GM21717 (cell line): ENCODE measurements around the gene POLR2E.
A peak's percentile ranks its signal among the peaks of the same experiment; 100 is the strongest.

Experiments used
- ATAC-seq: cut with Tn5 transposase; IDR thresholded peaks from one replicate; pipeline ENCODE4 v1.9.1; 2021; ENCODE audit warnings: mild to moderate bottlenecking, moderate library complexity; ENCODE audit not compliant: unreplicated experiment

POLR2E gene

DNA sequence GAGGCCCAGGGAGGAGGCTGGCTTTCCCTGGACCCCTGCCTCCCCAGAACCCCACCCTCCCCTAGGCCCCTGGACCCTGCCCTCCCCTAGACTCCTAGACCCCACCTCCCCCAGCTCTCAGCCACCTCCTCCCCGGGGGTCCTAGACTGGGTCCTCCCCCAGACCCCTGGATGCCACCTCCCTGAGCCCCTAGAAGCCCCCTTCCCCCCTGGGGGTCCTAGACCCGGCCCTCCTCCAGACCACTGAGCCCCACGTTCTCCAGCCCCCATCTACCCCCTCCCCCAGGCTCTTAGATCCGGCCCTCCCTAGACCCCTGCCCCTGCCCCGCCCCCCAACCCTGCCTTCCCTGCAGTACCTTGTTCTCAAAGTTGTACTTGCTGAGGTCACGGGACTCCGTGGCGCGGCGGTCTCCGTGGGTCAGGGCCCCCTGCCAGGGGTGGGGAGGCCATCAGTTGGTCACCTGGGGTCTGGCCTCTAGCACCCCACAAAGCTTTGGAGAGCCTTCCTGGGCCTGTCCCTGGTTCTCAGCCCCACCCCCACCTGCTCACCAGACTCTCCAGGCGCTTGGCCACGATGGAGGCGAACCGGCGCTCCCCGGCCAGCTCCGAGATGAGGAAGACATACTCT is 16.6 kb upstream of the POLR2E start:
- no peak for ATAC-seq

DNA sequence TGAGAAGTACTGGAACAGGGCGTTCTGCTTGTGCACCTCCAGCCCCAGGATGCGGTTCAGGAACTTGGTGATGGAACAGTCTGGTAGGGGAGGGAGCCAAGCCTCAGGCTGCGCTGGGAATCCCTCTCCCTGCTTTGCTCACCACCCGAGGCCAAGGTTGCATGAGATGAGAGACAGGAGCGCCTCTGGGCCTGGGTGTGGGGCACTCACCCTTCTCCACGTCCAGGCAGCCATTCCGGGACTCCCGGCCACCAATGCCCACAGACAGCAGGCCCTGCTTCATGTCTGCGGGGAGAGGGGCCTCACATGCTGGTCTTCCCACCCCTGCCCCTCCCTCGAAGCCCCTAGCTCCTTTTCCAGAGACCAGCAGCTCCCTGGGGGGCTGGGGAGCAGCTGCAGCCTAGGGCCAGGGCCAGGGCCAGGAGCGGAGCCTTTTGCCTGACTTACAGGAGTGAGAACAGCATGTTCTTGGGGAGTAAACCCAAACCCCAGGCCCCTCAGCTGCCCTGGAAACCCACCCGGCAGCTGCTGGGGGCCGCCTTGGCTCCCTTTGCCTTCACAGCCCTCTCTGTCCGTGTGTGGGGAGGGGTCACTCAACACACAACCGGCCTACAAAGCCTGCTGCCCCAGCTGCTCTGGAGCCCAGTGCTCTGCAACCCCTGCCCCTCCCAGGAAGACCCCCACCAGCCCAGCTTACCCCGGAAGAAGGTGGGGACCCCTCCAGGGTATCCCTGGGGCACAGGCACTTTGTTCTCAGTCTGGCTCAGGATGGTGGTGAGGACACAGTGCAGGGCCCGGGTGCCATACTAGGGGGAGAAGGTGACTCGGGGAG is 15.8 kb upstream of the POLR2E start:
- no peak for ATAC-seq

DNA sequence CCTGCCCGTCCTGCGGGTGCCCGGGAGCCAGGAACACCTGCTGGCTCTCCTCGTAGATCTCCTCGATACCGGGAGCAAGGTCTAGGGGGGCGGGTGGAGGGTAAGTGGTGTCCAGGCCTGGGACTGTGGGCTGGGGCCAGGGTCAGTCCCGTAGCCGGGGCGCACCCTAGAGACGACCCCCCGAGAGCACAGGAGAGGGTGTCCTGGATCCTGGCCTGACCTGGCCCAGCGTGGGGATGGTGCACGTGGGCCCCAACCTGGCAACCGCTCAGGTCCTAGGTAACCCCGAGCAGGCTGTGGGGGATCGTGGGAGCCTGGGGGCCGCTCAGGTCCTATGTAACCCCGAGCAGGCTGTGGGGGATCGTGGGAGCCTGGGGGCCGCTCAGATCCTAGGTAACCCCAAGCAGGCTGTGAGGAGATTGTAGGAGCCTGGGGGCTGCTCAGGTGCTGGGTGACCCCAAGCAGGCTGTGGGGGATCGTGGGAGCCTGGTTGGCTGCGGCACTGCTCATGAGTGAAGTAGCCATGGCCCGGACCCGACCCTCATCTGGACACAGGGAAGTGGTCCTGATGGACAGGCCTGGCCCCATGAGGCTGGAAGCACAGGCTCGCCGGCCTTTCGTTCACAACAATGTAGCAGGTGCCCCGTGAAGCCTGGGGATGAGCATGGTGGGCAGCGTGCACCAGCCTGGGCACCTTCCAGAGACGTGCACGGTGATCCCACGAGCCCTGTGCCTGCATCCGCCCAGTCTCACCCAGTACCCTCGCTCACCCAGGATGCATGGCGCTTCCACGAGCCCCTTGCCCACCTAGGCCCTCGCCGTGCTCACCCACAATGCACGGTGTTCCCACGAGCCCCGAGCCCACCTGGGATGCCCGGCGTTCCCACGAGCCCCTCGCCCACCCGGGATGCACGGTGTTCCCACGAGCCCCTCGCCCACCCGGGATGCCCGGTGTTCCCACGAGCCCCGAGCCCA is 14.8 kb upstream of the POLR2E start:
- no peak for ATAC-seq

DNA sequence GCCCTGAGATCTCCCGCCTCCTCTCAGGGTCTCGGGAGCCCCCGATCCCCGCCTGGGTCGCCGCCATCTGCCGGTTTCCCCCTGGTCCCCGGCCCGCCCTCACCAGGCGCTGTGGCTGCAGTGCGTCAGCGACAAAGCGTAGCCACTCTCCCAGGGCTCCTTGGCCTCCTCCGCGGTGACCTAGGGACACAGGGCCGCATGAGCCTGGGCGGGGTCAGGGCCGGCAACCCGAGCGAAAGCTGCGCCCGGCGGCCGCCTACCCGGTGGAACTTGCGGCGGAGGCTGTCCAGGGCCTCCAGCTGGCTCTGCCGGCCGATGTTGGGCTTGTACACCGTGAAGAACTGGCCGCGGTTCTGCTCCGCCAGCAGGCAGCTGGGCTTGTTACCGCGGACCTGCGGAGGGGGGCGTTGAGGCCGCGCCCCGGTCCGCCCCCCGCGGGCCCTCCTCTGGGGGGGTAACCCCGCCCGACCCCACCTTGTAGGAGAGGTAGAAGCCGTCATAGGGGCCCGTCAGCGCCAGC is 13.9 kb upstream of the POLR2E start:
- no peak for ATAC-seq

DNA sequence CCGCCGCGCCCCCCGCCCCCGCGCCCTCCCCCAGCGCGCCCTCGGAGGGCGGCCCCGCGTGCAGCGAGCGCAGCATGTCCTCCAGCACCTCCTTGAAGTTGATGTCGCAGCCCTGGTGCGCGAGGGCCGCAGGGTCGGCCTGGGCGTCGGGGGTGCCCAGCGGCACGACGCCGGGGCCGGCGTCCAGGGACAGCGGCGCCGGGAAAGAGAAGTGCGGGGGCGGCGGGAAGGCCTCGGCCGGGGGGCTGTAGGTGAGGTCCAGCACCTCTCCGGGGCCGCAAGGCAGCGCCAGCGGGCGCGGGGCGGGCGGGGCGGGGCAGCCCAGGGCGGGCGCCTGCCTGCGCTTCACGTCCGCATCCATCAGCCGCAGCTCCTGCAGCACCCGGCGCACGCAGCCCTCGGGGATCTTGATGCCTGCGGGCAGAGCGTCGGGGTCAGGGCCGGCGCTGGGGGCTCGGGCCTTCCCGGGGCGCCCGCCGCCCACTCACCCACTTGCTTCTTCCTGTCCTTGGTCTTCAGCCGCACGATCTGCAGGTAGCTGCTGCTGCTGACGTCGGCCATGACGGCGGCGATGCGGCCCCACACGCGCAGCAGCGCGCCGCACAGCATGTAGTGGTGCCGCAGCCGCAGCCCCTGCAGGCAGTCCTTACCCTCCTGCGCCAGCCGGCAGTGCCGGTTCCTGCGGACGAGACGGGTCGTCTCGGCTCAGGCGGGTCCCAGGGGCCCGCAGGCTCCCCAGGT is 13.3 kb upstream of the POLR2E start:
- ATAC-seq, result no peak

DNA sequence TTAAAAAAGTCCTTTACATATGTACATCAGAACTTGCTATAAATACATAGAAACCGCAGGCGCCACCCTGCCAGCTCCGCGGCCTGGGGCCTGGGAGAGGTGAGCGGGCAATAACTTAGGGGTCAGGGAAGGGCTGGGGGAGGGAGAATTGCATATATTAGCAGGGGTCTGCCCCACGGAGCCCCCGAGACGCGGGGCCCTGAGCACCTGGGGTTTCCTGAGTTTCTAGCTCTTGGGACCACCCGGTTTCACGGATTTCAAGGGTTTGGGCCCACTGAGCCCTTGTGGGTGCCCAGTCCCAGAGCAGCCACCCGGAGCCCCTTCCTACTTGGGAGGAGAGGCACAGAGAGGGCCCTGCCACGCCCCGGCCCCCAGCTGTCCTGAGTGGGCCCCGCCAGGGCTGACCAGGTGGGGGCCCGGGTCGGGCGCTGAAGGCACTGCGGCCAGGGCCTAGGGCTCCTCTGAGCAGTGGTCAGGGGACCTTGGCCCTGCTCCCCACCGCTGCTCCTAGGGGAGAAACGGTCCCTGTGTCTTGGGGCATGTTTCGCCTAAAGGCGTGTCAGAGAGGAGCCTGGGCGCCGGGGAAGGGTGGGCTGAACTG is 12.6 kb upstream of the POLR2E start:
- ATAC-seq, result no peak

DNA sequence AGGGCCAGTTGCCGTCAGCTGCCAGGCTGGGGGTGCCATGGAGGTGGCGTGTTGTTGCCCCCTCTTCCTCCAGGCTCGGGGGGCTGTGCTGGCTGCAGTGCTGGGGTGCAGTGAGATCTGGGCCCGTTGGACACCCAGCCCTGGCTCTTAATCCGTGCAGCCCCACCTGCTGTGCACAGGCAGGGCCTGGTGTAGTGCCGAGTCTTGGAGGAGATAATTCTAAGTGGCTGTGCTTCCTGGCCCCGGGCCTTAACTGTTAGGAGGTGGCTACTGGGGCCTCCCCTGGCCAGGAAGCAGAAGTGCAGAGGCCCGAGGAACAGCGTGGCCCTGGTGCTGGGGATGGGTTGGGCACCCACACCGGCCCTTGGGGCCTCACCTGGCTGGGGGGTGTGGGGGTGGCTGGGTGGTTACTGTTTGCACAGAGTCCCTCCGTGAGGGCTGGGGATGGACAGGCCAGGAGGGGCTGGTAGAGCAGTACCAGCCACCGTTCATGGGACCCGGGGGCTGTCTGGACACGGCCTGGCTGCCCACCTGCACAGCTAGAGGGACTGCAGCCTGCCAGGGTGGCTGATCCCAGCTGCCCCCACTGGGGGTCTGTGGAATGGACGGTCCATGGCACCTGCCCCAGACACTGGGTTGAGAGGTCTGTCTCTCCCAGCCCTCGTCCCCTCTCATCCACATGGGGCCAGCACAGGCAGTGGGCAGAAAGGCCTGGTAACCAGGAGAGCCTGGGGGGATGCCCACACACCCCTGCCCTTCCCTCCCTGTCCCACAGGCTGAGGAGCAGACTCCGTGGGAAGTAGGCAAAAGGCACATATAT is 11.9 kb upstream of the POLR2E start:
- ATAC-seq, result no peak

DNA sequence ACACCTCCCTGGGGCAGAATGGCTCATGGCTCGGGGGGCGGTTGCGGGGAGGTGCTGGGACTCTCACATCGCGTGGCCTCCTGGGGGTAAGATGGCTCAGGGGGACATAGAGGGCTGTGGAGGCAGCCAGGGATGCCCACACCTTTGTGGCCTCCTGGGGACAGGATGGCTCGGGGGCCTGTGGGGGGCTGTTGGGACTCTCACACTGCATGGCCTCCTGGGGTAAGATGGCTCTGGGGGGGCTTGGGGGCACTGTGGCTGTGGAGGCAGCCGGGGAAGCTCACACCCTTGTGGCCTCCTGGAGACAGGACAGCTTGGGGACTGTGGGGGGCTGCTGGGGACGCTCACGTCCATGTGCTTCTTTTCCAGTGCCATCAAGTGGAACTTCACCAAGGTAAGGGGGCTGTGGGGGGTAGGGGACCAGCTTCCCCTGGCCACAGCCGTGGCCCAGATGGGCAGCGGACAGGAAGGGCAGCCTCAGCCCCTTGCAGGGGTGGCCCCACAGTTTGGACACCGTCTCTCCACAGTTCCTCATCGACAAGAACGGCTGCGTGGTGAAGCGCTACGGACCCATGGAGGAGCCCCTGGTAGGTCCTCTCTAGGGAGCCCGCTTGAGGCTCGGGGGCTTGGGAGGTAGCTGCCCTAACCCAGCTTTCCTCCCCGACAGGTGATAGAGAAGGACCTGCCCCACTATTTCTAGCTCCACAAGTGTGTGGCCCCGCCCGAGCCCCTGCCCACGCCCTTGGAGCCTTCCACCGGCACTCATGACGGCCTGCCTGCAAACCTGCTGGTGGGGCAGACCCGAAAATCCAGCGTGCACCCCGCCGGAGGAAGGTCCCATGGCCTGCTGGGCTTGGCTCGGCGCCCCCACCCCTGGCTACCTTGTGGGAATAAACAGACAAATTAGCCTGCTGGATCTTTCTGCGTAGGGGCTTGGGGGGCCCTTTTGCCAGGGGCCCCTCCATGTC is 11.0 kb upstream of the POLR2E start:
- ATAC-seq, result no peak

DNA sequence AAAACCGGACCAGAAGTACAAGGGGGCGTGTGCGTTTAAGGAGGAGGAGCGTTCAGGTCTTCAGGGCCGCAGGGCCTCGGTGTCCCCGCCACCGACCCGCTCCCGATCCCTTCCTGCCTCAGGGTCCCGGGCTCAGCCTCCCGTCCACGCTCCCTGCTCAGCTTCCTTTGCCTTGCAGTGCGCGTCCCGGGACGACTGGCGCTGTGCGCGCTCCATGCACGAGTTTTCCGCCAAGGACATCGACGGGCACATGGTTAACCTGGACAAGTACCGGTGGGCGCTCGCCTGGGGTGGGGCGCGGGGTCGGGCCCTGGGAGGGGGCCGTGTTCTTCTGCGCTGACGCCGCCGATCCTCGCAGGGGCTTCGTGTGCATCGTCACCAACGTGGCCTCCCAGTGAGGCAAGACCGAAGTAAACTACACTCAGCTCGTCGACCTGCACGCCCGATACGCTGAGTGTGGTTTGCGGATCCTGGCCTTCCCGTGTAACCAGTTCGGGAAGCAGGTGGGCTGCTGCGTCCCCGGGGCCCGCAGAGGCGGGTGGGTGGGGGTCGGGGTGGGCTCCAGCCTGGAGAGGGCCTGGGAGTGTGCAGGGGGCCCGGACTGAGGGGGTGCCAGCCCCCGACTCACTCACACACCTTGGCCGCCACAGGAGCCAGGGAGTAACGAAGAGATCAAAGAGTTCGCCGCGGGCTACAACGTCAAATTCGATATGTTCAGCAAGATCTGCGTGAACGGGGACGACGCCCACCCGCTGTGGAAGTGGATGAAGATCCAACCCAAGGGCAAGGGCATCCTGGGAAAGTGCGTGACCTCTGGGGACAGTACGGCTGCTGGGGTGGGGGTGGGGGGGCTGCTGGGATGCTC is 10.1 kb upstream of the POLR2E start:
- peak; percentile 5 for ATAC-seq

DNA sequence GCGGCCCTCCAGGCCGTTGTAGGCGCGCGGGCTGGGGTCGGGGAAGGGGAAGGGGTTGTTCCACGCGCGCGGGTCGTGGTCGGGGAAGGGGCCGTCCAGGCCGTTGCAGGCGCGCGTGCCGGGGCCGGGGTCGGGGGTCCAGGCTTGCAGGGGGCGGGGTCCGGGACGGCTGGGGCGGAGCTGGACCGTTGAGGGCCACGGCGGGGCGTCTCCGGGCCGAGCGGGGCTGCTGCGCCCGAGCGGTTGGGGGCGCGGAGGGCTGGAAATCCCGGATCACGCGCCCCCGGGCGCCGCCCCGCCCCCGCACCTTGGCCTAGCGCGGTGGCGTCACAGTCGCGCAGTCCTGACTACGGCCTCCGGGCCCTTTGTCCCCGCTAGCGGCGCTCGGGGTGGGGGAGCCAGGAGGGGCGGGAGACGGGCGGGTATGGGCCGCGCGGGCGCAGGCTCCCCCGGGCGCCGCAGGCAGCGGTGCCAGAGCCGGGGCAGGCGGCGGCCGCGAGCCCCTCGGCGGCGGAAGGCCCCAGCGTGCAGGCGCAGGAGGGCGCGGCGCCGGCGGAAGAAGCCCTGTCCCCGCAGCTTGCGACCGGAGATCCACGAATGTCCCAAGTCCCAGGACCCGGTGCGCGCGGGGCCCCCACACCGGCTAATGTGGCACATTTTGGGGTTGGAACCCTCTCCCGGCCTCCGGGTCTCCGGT is 9.3 kb upstream of the POLR2E start:
- ATAC-seq, result peak; percentile 22

DNA sequence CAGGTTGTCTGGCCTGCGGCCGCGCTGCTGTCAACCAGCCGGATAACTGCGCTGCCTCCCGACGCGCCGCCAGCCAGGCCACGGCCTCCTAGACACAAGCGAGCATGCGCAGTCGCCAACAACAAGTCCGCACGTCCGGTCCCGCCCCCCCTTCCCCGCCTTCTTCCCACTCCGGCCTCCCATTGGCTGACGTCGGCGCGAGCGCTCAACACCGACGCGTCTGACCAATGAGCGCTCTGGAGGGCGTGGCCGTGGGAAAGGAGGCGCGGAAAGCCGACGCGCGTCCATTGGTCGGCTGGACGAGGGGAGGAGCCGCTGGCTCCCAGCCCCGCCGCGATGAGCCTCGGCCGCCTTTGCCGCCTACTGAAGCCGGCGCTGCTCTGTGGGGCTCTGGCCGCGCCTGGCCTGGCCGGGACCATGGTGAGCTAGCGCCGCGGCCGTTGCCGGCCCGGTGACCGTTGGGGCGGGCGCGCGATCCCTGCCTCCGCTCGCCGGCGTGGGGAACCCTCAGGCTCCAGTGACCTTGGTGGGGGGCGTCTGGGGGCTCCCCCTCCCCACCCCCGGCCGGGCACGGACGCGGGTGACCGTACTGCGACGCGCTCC is 8.6 kb upstream of the POLR2E start, which contains the start of gene GPX4:
Gene GPX4, plus strand, starts transcription at position 287 of the 603 bp plus-strand sequence. Its CDS starts 50 bp downstream, at position 337.
- peak; percentile 39 for ATAC-seq

DNA sequence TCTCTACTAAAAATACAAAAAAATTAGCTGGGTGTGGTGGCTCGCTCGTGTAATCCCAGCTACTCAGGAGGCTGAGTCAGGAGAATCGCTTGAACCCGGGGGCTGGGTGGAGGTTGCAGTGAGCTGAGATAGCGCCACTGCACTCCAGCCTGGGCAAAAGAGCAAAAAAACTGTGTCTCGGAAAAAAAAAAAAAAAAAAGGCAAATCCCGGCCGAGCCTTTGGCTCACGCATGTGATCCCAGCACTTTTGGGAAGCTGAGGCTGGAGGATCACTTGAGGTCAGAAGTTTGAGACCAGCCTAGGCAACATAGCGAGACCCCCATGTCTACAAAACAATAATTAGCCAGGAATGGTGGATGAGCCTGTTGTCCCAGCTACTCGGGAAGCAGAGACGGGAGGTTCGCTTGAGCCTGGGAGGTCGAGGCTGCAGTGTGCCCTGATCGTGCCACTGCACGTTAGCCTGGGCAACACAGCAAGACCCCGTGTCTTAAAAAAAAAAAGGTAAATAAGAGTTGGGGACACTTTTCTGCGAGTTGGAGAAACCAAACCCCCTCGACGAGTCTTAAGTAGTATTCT is 8.0 kb upstream of the POLR2E start:
- ATAC-seq, result no peak

DNA sequence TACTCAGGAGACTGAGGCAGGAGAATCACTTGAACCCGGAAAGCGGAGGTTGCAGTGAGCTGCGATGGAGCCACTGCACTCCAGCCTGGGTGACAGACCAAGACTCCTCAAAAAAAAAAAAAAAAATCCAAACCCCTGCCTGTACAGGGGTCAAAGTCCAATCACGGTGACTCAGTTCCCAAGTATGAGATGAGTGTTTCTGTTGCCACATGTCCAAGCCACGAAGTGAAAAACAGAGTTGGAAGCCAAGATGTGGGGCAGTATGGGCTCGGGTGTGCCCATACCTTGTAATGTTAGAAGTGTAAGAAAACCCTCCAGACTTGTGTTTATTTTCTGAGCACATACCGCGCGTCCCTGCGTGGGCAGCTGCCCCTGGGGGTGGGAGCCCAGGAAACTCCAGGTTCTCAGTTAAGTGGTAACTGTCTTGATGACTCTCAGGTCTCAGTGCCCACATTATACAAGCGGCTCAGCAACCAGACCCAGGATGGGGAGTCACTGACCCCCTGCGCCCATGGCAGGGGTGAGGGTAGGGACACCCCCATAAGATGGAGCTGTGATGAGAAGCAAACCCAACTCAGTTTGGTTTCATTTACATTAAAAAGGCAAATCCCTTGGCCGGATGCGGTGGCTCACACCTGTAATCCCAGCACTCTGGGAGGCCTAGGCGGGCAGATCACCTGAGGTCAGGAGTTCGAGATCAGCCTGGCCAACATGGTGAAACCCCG is 7.4 kb upstream of the POLR2E start:
- ATAC-seq, result no peak

DNA sequence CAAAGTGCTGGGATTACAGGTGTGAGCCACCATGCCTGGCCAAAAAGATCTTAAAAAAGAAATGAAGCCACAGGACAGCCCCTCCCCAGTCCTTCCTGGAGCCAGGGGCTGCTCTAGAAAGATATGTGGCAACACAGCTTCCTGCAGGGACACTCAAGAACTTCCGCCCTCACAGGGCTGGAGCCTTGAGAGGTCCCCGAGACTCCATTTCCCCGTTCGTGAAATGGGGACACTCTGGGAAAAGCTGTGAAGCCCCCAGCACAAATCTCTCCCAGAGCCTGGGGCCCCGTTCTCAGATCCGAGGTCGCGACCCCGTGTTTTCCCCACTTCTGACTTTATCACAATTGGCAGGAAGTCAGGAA is 6.1 kb upstream of the POLR2E start:
- no peak for ATAC-seq
